Colonic mucosa (tissue), 4 donors: ENCODE measurements around the gene EIF2B5. TPM values are rescaled to one million over a fixed set of nuclear protein-coding genes. Genes with fewer than 3 reads are reported as not detected.
"Not testable (repeated sequence)": the region's sequence is repeated elsewhere in the genome, so short reads cannot be mapped to it uniquely, and the experiment has no call there.

ENCODE experiments used
- DNase-seq: peaks from one replicate; pipeline ENCODE4 v3.0.0-alpha.2; 2020
- H3K27ac ChIP-seq: fragments of 200-600 bp; one replicate; pipeline ENCODE4 v1.8.0; 2021
- H3K27me3 ChIP-seq: fragments of 200-600 bp; one replicate; pipeline ENCODE4 v1.8.0; 2021
- H3K36me3 ChIP-seq: fragments of 200-600 bp; one replicate; pipeline ENCODE4 v1.8.0; 2021
- H3K4me1 ChIP-seq: fragments of 200-600 bp; one replicate; pipeline ENCODE4 v1.8.0; 2021; ENCODE audit warnings: mild to moderate bottlenecking
- H3K4me3 ChIP-seq: fragments of 200-600 bp; one replicate; pipeline ENCODE4 v1.8.0; 2021
- H3K9ac ChIP-seq, 2 donors: one replicate each; pipeline ENCODE4 v1.7.0; 2013; ENCODE audit warnings: control low read depth in 2 of 2, low read depth in 2 of 2, low read length in 2 of 2
- H3K9me3 ChIP-seq: fragments of 200-600 bp; one replicate; pipeline ENCODE4 v1.8.0; 2021
- CTCF ChIP-seq: fragments of 200-600 bp; IDR thresholded peaks from one replicate; pipeline ENCODE4 v1.8.0; 2022; ENCODE audit warnings: antibody characterized with exemption, mild to moderate bottlenecking
- intact Hi-C: fragments of 100-400 bp; cut with DNase I; formaldehyde crosslinking; loops from one replicate; pipeline ENCODE4 v1.14.1; 2022
- total RNA-seq, 2 donors: library from RNA; stranded (reverse); fragmentation: NEBNext Ultra II Directional in 1 of 2; extraction: Animal tissue kit (Norgen Biotek cat#: 25700) in 1 of 2; gene quantifications; one replicate each; pipeline ENCODE4 v1.2.1, GENCODE V29; 2021
- donor health status: healthy.
- donor health status: DM: no; HTN: no; CAD: no.
- donor health status: DM: no; HTN: no; CAD: no.

The EIF2B5 gene
- total RNA-seq, 2 donors from 2014 or later: 36.0 to 58.3 TPM

DNA sequence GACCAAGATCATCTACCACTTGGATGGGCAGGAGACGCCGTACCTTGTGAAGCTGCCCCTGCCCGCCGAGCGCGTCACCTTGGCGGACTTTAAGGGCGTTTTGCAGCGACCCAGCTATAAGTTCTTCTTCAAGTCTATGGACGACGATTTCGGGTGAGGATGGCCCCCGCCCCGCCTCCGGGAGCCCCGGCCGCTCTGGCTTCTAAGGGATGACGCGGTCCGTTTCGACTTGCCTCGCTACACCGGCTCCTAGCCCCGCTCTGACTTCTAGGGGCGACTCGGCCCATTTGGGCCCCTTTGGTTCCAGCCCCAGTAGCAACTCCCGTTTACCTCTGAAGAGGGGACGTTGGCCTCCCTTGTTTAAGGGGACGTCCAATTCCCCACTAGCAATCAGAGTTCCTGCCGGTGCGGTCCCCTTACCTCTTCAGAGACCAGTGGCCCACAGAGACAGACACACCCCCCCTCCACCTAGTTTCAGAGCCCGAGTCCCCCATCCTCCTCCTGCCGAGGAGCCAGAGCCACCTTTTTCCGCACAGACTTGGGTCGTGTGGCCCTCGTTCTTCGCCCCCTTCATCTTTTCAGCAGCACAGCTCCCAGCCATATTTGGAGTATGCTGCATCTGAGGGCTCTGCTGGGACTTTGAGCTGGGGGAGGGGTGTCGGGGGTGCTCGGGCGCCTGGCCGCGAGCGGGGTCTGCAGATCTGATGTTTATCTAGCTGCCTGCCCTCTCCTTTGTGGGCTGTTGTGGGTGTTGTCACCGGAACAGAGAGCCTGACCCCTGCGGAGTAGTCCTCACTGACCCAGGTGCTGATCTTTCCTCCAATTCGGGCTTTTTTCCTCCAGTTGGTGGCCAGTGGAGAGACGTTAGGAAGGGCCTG lies 20.7 kb downstream of the EIF2B5 start:
- Histone ChIP-seq H3K9me3 (no peaks in the 10 kb centered on the region), H3K4me1 (peaks cover 9% of the 10 kb centered on the region), H3K4me3 (peak overlapping the region; percentile 88), H3K36me3 (no peaks in the 10 kb centered on the region), H3K9ac (peak overlapping the region; percentile 90), H3K27me3 (no peaks in the 10 kb centered on the region), H3K27ac (peak overlapping the region; percentile 88)
- no peak for TF ChIP-seq CTCF
- peak; percentile 50 for DNase-seq
- intact Hi-C loops: loop anchor here (10.0 kb wide), 1 partner anchor 261 kb away; no protein-coding TSS in a partner anchor

GRCh38 chr3:184156522-184156955 lies 21.4 kb downstream of the EIF2B5 start:
- intact Hi-C loops: loop anchor here (10.0 kb wide), 1 partner anchor 262 kb away; no protein-coding TSS in a partner anchor
- H3K4me1 ChIP-seq: peaks cover 9% of the 10 kb centered on the region

GRCh38 chr3:184157206-184157605 lies 22.0 kb downstream of the EIF2B5 start:
- H3K9me3 ChIP-seq: no peaks in the 10 kb centered on the region
- H3K36me3 ChIP-seq: no peaks in the 10 kb centered on the region
- no peaks in the 10 kb centered on the region for H3K27me3 ChIP-seq
- TF ChIP-seq CTCF: no peak
- no peak for DNase-seq
- intact Hi-C loops: loop anchor here (10.0 kb wide), 1 partner anchor 262 kb away; no protein-coding TSS in a partner anchor
- peak overlapping the region; percentile 60 to 90 for H3K9ac ChIP-seq
- peak overlapping the region; percentile 88 for H3K27ac ChIP-seq
- peak overlapping the region; percentile 88 for H3K4me3 ChIP-seq
- H3K4me1 ChIP-seq: peaks cover 9% of the 10 kb centered on the region

More at GRCh38 chr3:184156522-184156955, 21.4 kb downstream of the EIF2B5 start:
- H3K36me3 ChIP-seq: no peaks in the 10 kb centered on the region
- H3K27ac ChIP-seq: peak overlapping the region; percentile 88
- DNase-seq: peak; percentile 42
- no peak for TF ChIP-seq CTCF
- no peaks in the 10 kb centered on the region for H3K27me3 ChIP-seq
- H3K9me3 ChIP-seq: no peaks in the 10 kb centered on the region
- H3K9ac ChIP-seq: peak overlapping the region; percentile 60 to 90
- peak overlapping the region; percentile 88 for H3K4me3 ChIP-seq

- H3K9ac ChIP-seq: no peak overlapping the region
- DNase-seq: no peak
- H3K9me3 ChIP-seq: no peaks in the 10 kb centered on the region
- H3K4me3 ChIP-seq: no peak overlapping the region
- no peak overlapping the region for H3K27ac ChIP-seq
- H3K4me1 ChIP-seq: peaks cover 9% of the 10 kb centered on the region
- TF ChIP-seq CTCF: no peak
- H3K27me3 ChIP-seq: no peaks in the 10 kb centered on the region
- no peaks in the 10 kb centered on the region for H3K36me3 ChIP-seq
- intact Hi-C loops: loop anchor here (10.0 kb wide), 1 partner anchor 264 kb away; no protein-coding TSS in a partner anchor
These were observed 23.2 kb downstream of the EIF2B5 start for GRCh38 chr3:184158404-184158803.

- no peak for TF ChIP-seq CTCF
- peaks cover 5% of the 10 kb centered on the region for H3K36me3 ChIP-seq
- peaks cover 9% of the 10 kb centered on the region for H3K4me1 ChIP-seq
- no peak overlapping the region for H3K27ac ChIP-seq
- H3K9ac ChIP-seq: no peak overlapping the region
- no peak for DNase-seq
- H3K4me3 ChIP-seq: no peak overlapping the region
- intact Hi-C loops: no loop called here
- no peaks in the 10 kb centered on the region for H3K27me3 ChIP-seq
- no peaks in the 10 kb centered on the region for H3K9me3 ChIP-seq
These were observed 25.3 kb downstream of the EIF2B5 start for GRCh38 chr3:184160456-184160855.

DNA sequence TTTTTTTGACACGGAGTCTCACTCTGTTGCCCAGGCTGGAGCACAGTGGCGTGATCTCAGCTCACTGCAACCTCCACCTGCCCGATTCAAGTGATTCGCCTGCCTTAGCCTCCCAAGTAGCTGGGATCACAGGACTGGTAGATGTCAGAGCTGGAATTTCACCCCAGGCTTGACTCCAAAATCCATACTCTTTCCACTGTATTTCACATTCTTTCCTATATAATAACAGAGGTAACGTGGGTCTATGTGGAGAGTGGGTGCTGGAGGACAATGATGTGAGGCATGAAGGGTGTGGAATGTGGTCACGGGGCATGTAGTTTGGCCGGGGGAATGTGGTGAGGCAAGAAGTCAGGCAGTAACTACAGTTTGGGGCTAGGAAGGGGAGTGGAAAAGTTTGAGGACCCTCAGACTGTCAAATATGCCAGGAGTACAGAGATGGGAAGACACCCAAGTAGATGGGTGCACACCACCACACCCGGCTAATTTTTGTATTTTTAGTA lies 27.5 kb downstream of the EIF2B5 start:
- intact Hi-C loops, H3K4me1 ChIP-seq, DNase-seq, H3K27ac ChIP-seq, H3K9me3 ChIP-seq, H3K9ac ChIP-seq, H3K27me3 ChIP-seq, H3K4me3 ChIP-seq: not testable (repeated sequence)
- H3K36me3 ChIP-seq: peaks cover 23% of the 10 kb centered on the region
